Measurements from ENCODE around the gene MDK. TPM values are rescaled to one million over a fixed set of nuclear protein-coding genes. Genes with fewer than 3 reads are reported as not detected.

The MDK gene
- total RNA-seq, 4 donors from 2014 or later, result 22.3 to 340 (median 205) TPM

DNA sequence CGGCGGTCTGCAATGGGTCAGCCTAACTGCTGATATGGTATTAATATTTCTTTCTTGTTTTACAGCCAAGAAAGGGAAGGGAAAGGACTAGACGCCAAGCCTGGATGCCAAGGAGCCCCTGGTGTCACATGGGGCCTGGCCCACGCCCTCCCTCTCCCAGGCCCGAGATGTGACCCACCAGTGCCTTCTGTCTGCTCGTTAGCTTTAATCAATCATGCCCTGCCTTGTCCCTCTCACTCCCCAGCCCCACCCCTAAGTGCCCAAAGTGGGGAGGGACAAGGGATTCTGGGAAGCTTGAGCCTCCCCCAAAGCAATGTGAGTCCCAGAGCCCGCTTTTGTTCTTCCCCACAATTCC, 1.9 kb downstream of the MDK start:
- no peak for TF ChIP-seq POLR2A (IDR thresholded peaks at IDR 0.05)
- no peak for TF ChIP-seq CTCF (IDR thresholded peaks at IDR 0.05)
- H3K36me3 ChIP-seq, result no peaks in the 10 kb centered on the region
- DNase-seq, result no peak
- no peaks in the 10 kb centered on the region for H3K27me3 ChIP-seq
- H3K9me3 ChIP-seq, result no peaks in the 10 kb centered on the region
- H3K4me3 ChIP-seq, result no peak overlapping the region
- peaks cover 0 to 50% (median 9%) of the 10 kb centered on the region in 4 donors for H3K4me1 ChIP-seq
- H3K27ac ChIP-seq, result peak overlapping the region in 2 of 4 donors; percentile 37 to 78

GRCh38 chr11:46383974-46384701, 2.7 kb downstream of the MDK start:
- H3K36me3 ChIP-seq, result no peaks in the 10 kb centered on the region
- peaks cover 0 to 56% (median 9%) of the 10 kb centered on the region in 4 donors for H3K4me1 ChIP-seq
- DNase-seq, result peak in 2 of 3 donors; percentile 73 to 82
- peaks cover 0 to 2% of the 10 kb centered on the region in 2 donors for H3K27me3 ChIP-seq
- H3K9me3 ChIP-seq, result no peaks in the 10 kb centered on the region
- TF ChIP-seq CTCF (IDR thresholded peaks at IDR 0.05) (no peak), POLR2A (IDR thresholded peaks at IDR 0.05) (no peak)
- H3K27ac ChIP-seq, result peak overlapping the region in 2 of 4 donors; percentile 37 to 78
- no peak overlapping the region for H3K4me3 ChIP-seq

GRCh38 chr11:46385169-46386004, 3.9 kb downstream of the MDK start:
- no peaks in the 10 kb centered on the region for H3K9me3 ChIP-seq
- H3K4me1 ChIP-seq, result peaks cover 0 to 58% (median 18%) of the 10 kb centered on the region in 4 donors
- no peak for DNase-seq
- no peak overlapping the region for H3K4me3 ChIP-seq
- H3K27ac ChIP-seq, result no peak overlapping the region
- TF ChIP-seq POLR2A (IDR thresholded peaks at IDR 0.05) (no peak), CTCF (IDR thresholded peaks at IDR 0.05) (no peak)
- no peaks in the 10 kb centered on the region for H3K36me3 ChIP-seq
- H3K27me3 ChIP-seq, result peaks cover 0 to 14% of the 10 kb centered on the region in 2 donors

DNA sequence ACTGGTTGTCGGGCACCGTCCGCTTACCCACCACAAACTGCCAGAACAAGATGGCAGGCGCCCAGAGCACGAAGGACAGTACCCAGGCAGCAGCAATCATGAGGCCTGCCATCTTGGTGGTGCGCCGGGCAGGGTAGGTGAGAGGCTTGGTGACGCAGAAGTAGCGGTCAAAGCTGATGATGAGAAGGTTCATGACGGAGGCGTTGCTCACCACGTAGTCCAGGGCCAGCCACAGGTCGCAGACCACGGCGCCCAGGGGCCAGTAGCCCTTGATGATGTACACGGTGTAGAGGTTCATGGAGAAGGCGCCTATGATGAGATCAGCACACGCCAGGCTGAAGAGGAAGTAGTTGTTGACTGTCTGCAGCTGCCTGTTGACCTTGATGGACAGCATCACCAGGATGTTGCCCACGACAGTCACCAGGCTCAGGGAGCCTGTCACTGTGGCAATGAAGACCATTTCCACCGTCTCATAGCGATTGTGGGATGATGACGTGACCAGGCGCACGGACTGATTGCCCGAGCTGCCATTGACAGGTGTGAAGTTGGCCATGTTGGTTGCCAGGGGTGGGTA, 4.6 kb downstream of the MDK start:
- H3K9me3 ChIP-seq, result no peaks in the 10 kb centered on the region
- H3K4me3 ChIP-seq, result no peak overlapping the region
- no peak overlapping the region for H3K27ac ChIP-seq
- TF ChIP-seq POLR2A (IDR thresholded peaks at IDR 0.05) (no peak), CTCF (IDR thresholded peaks at IDR 0.05) (no peak)
- peaks cover 0 to 65% (median 21%) of the 10 kb centered on the region in 4 donors for H3K4me1 ChIP-seq
- no peaks in the 10 kb centered on the region for H3K36me3 ChIP-seq
- DNase-seq, result no peak
- H3K27me3 ChIP-seq, result peaks cover 0 to 21% of the 10 kb centered on the region in 2 donors

- DNase-seq, result no peak
- TF ChIP-seq CTCF (IDR thresholded peaks at IDR 0.05) (no peak), POLR2A (IDR thresholded peaks at IDR 0.05) (no peak)
- H3K9me3 ChIP-seq, result no peaks in the 10 kb centered on the region
- H3K4me1 ChIP-seq, result peaks cover 0 to 68% (median 24%) of the 10 kb centered on the region in 4 donors
- H3K4me3 ChIP-seq, result no peak overlapping the region
- H3K27ac ChIP-seq, result no peak overlapping the region
- peaks cover 0 to 25% of the 10 kb centered on the region in 2 donors for H3K27me3 ChIP-seq
- no peaks in the 10 kb centered on the region for H3K36me3 ChIP-seq
Observed at GRCh38 chr11:46386674-46387073, 5.2 kb downstream of the MDK start.

Measured in Peyer's patch (tissue), 4 donors.